HepG2 (cell line): Measurements from ENCODE around the gene NAP1L4. TPM values are rescaled to one million over a fixed set of nuclear protein-coding genes. Genes with fewer than 3 reads are reported as not detected.

Source experiments
- ATAC-seq: fragments of 200-7000 bp; cut with Tn5 transposase; 3 replicates; pipeline ENCODE4 v1.9.1; 2020; ENCODE audit warnings: mild to moderate bottlenecking, moderate library complexity
- BruUV-seq: library from RNA; stranded (reverse); fragments of 400-500 nt; replicated peaks from 2 replicates; lab custom pipeline; 2021; lab: Mats Ljungman, UMichigan
- CTCF ChIA-PET: fragments of 300-600 bp; formaldehyde crosslinking; extraction: SDS; loops from one replicate; lab custom pipeline; 2021; ENCODE audit warnings: low total read pairs, inconsistent platforms, low intra/inter-chr PET ratio; lab: Yijun Ruan, JAX
- POLR2A ChIA-PET: fragments of 350-600 bp; sonication (Branson Sonifier 250); formaldehyde crosslinking; loops from one replicate; lab custom pipeline; 2020; ENCODE audit warnings: antibody characterized with exemption, inconsistent platforms; lab: Yijun Ruan, JAX
- DNase-seq: peaks from one replicate; pipeline ENCODE4 v3.0.0-alpha.2; 2015; ENCODE audit warnings: low spot score
- FAIRE-seq: peaks from 3 replicates; lab custom pipeline; 2011; peaks lifted over from hg19 to GRCh38; lab: Jason Lieb, UNC
- H2AFZ ChIP-seq: one replicate; pipeline ENCODE4 v1.6.1; 2011; ENCODE audit warnings: low read length, inconsistent platforms
- H3K27ac ChIP-seq: fragments of 300-600 bp; 3 replicates; pipeline ENCODE4 v1.8.0; 2011; ENCODE audit warnings: mixed run types, mild to moderate bottlenecking, mixed read lengths, low read length, inconsistent platforms; ENCODE audit not compliant: insufficient read depth; ENCODE audit errors: extremely low read length
- H3K27me3 ChIP-seq, 2 experiments: fragments of 200-600 bp in 1 of 2; 2 replicates in 1 of 2; 3 replicates in 1 of 2; pipeline versions ENCODE4 v1.6.0 to v1.8.0; 2011; ENCODE audit warnings: low read length in 2 of 2, mild to moderate bottlenecking in 2 of 2, moderate library complexity in 2 of 2, inconsistent platforms in 1 of 2; ENCODE audit not compliant: insufficient read depth in 2 of 2, control insufficient read depth in 1 of 2
- H3K36me3 ChIP-seq, 2 experiments: fragments of 200-600 bp in 1 of 2; replicated peaks in 1 of 2; 2 replicates in 1 of 2; 3 replicates in 1 of 2; pipeline versions ENCODE4 v1.5.1 to v1.8.0; 2011; ENCODE audit warnings: low read length in 2 of 2, inconsistent platforms in 1 of 2; ENCODE audit not compliant: insufficient read depth in 2 of 2, control insufficient read depth in 1 of 2
- H3K4me1 ChIP-seq: 2 replicates; pipeline ENCODE4 v1.5.1; 2012; ENCODE audit warnings: low read length, inconsistent platforms; ENCODE audit not compliant: insufficient read depth
- H3K4me2 ChIP-seq: 2 replicates; pipeline ENCODE4 v1.6.0; 2011; ENCODE audit warnings: low read depth, low read length, inconsistent platforms
- H3K4me3 ChIP-seq, 3 experiments: fragments of 200-600 bp in 1 of 3; sonication (generic), shearing (Covaris generic) in 1 of 3; replicated peaks in 1 of 3; 2 replicates each; pipeline ENCODE4 v1.5.1; 2011 to 2016; ENCODE audit warnings: low read length in 3 of 3, inconsistent platforms in 2 of 3, low read depth in 2 of 3, mild to moderate bottlenecking in 2 of 3, control low read depth in 1 of 3, mixed read lengths in 1 of 3; ENCODE audit not compliant: insufficient read depth in 1 of 3
- H3K79me2 ChIP-seq: one replicate; pipeline ENCODE4 v1.6.1; 2011; ENCODE audit warnings: low read length, inconsistent platforms; ENCODE audit not compliant: insufficient read depth
- H3K9ac ChIP-seq: 2 replicates; pipeline ENCODE4 v1.6.0; 2011; ENCODE audit warnings: mild to moderate bottlenecking, low read depth, low read length, inconsistent platforms; ENCODE audit not compliant: insufficient read depth
- H3K9me3 ChIP-seq: 2 replicates; pipeline ENCODE4 v1.5.1; 2012; ENCODE audit warnings: mild to moderate bottlenecking, low read length
- H4K20me1 ChIP-seq: 2 replicates; pipeline ENCODE4 v1.6.0; 2011; ENCODE audit warnings: inconsistent platforms, mild to moderate bottlenecking, low read length, moderate library complexity; ENCODE audit not compliant: insufficient read depth
- FOXO1 ChIP-seq: sonication (generic); formaldehyde crosslinking; IDR thresholded peaks from 2 replicates; pipeline ENCODE4 v1.4.0; 2020; ENCODE audit warnings: missing genetic modification reagents
- HNRNPLL ChIP-seq: fragments of 200-400 bp; formaldehyde crosslinking; IDR thresholded peaks from 2 replicates; pipeline ENCODE4 v1.6.1; 2017; ENCODE audit warnings: mild to moderate bottlenecking, low read depth, low read length; ENCODE audit not compliant: poor library complexity, severe bottlenecking
- MLLT10 ChIP-seq: sonication (generic); formaldehyde crosslinking; IDR thresholded peaks from 2 replicates; pipeline ENCODE4 v1.4.0; 2020; ENCODE audit warnings: missing genetic modification reagents
- PATZ1 ChIP-seq: sonication (generic); formaldehyde crosslinking; IDR thresholded peaks from 2 replicates; pipeline ENCODE4 v1.4.0; 2020; ENCODE audit warnings: missing genetic modification reagents
- PCBP1 ChIP-seq: fragments of 200-400 bp; formaldehyde crosslinking; IDR thresholded peaks from 2 replicates; pipeline ENCODE4 v1.6.1; 2017; ENCODE audit warnings: mild to moderate bottlenecking, low read depth, low read length, borderline replicate concordance
- PHF8 ChIP-seq: sonication (generic); formaldehyde crosslinking; IDR thresholded peaks from 2 replicates; pipeline ENCODE4 v1.5.0; 2020; ENCODE audit warnings: missing genetic modification reagents
- RBM22 ChIP-seq: fragments of 200-400 bp; formaldehyde crosslinking; optimal IDR thresholded peaks from 2 replicates; pipeline ENCODE3; 2017; ENCODE audit warnings: mild to moderate bottlenecking, low read length, moderate library complexity
- ZNF850 ChIP-seq: sonication (generic); formaldehyde crosslinking; conservative IDR thresholded peaks from 2 replicates; pipeline ENCODE4 v1.9.0; 2021; ENCODE audit warnings: mild to moderate bottlenecking, missing genetic modification reagents
- WGBS: methylation state at CpG from one replicate; pipeline ENCODE4 v1.1.6; 2017; ENCODE audit warnings: low lambda C conversion rate; 5-methylcytosine and 5-hydroxymethylcytosine counted together
- in situ Hi-C: cut with HindIII; loops from 2 replicates; pipeline ENCODE4 v1.10.0; 2017; ENCODE audit warnings: low pct_unique_long_range_greater_than_20kb; ENCODE audit not compliant: extremely low pct_ligation_motif_present
- intact Hi-C: fragments of 100-400 bp; cut with micrococcal nuclease; formaldehyde crosslinking; loops from one replicate; pipeline ENCODE4 v1.10.0; 2022; ENCODE audit not compliant: unreplicated experiment
- polyA plus RNA-seq, 8 experiments: library from polyadenylated mRNA; depleted of rRNA in 3 of 8; stranded (reverse) in 7 of 8; unstranded in 1 of 8; fragments of >200 nt; fragmentation: Illumina TruSeq in 4 of 8; extraction: Trizol in 4 of 8; gene quantifications; 2 replicates each; pipeline versions ENCODE4 v1.2.1 to v1.2.3, GENCODE V29; 2011 to 2016; ENCODE audit warnings: low read depth in 4 of 8, missing spikeins in 1 of 8, mixed read lengths in 1 of 8; ENCODE audit not compliant: insufficient read depth in 1 of 8
- total RNA-seq, 5 experiments: library from RNA; depleted of rRNA; stranded (reverse); fragments of >200 nt; fragmentation: Illumina TruSeq; extraction: Trizol; gene quantifications; 2 replicates each; pipeline ENCODE4 v1.2.3, GENCODE V29; 2016; ENCODE audit warnings: low read depth in 1 of 5
- TF ChIP-seq, protein P1 (sequence below): sonication (generic); formaldehyde crosslinking; IDR thresholded peaks from 2 replicates; pipeline ENCODE4 v1.5.0; 2020; ENCODE audit warnings: missing genetic modification reagents

NAP1L4 gene
- total and polyA plus RNA-seq, 2 of the 13 experiments (the other 11 are each of a cell fraction or from before 2014, with no cell fraction given): 64.0 to 186 TPM

DNA sequence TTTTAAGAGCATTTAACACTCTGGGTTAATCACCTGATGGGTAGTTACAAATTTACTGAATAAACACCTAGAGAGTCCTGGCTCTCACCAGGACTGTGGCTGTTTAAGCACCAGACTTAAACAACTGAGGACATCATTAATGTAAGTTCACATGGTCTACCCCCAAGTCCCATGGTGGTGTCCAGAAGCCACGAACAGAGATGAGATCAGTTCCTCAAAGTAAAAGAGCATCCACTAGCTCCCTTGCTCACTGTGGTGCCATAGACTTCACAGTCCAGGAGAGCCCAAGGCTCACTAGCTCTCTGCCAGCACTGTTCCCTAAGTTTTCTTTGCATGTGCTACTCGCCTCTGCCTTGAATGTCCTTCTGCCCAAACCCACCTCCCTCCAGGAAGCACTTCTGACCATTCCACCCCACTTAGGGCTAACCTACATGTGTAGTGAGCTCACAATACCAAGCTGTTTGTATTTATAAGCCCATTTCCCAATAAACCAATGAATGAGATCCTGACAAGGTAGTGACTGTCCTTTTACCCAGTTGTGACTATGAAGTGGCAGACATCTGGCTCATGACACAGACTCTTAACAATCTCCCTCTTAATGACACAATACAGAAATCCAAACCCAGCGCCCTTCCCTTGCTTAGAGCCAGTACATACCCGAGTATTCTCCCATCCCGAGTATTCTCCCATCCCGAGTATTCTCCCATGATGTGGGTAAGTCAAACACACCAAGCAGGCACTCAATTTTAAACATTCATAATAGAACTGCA, 15.7 kb downstream of the NAP1L4 start:
- no peak for DNase-seq
- intact Hi-C loops (no loop called here), in situ Hi-C loops (loop anchor here (5.0 kb wide), 1 partner anchor 46 kb away; no protein-coding TSS in a partner anchor)
- Histone ChIP-seq H3K4me3 (no peak overlapping the region), H4K20me1 (peaks cover 51% of the 10 kb centered on the region), H3K4me1 (peaks cover 17% of the 10 kb centered on the region), H3K9ac (no peak overlapping the region), H3K4me2 (no peak overlapping the region), H3K79me2 (peaks cover 88% of the 10 kb centered on the region), H3K9me3 (no peaks in the 10 kb centered on the region), H3K27ac (no peak overlapping the region), H2AFZ (no peak overlapping the region), H3K36me3 (peaks cover 29 to 79% of the 10 kb centered on the region in 2 experiments), H3K27me3 (no peaks in the 10 kb centered on the region)
- BruUV-seq: no TSS peak
- ChIA-PET POLR2A (no interaction called here), CTCF (interaction anchor here (1.2 to 2.0 kb wide), 2 partner anchors 45 to 116 kb away, joined by 3 to 8 read pairs; no protein-coding TSS in a partner anchor)
- TF ChIP-seq RBM22: peak; percentile 82
- no peak for TF ChIP-seq FOXO1 (CRISPR knock-in tag)
- no peak; the same call in 1 of the 3 replicates for ATAC-seq
- FAIRE-seq: no peak
- 95% methylated on average over 6 of the region's 6 CpGs for WGBS

GRCh38 chr11:2975594-2975993, 16.5 kb downstream of the NAP1L4 start:
- Histone ChIP-seq H2AFZ (no peak overlapping the region), H3K4me3 (no peak overlapping the region), H3K9ac (no peak overlapping the region), H3K27me3 (no peaks in the 10 kb centered on the region), H4K20me1 (peaks cover 43% of the 10 kb centered on the region), H3K4me1 (peaks cover 11% of the 10 kb centered on the region), H3K36me3 (peaks cover 34 to 87% of the 10 kb centered on the region in 2 experiments), H3K4me2 (no peak overlapping the region), H3K9me3 (no peaks in the 10 kb centered on the region), H3K27ac (no peak overlapping the region), H3K79me2 (peaks cover 85% of the 10 kb centered on the region)
- intact Hi-C loops (loop anchor here (1.0 kb wide), 1 partner anchor 46 kb away; no protein-coding TSS in a partner anchor), in situ Hi-C loops (loop anchor here (5.0 kb wide), 1 partner anchor 47 kb away; no protein-coding TSS in a partner anchor)
- 95% methylated on average over 4 of the region's 4 CpGs for WGBS
- DNase-seq (peak; percentile 50), FAIRE-seq (peak; percentile 52), ATAC-seq (peak; percentile 95)
- POLR2A ChIA-PET: no interaction called here
- CTCF ChIA-PET: interaction anchor here (1.0 to 2.0 kb wide), 2 partner anchors 45 to 116 kb away, joined by 3 to 8 read pairs; no protein-coding TSS in a partner anchor
- BruUV-seq: no TSS peak
- TF ChIP-seq ZNF850 (CRISPR knock-in tag) (no peak), HNRNPLL (no peak), PCBP1 (no peak), PATZ1 (CRISPR knock-in tag) (no peak), MLLT10 (CRISPR knock-in tag) (no peak), PHF8 (no peak)
- TF ChIP-seq, protein P1, sequence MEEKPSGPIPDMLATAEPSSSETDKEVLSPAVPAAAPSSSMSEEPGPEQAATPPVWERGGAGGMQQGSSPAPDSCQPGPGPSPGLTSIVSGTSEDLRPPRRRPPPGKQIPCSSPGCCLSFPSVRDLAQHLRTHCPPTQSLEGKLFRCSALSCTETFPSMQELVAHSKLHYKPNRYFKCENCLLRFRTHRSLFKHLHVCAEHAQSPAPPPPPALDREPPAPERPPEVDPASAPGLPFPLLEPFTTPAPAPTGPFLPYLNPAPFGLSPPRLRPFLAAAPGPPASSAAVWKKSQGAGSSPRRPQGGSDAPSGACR (CRISPR knock-in tag): no peak
